ENCODE data around the gene ANXA2R. TPM values are rescaled to one million over a fixed set of nuclear protein-coding genes. Genes with fewer than 3 reads are reported as not detected.
A peak's percentile ranks its signal among the peaks of the same experiment; 100 is the strongest.

ANXA2R gene
- total and polyA plus RNA-seq, 9 of the 15 experiments (the other 6 are each of a cell fraction or from before 2014, with no cell fraction given): 2.1 to 4.8 (median 3.4) TPM

DNA sequence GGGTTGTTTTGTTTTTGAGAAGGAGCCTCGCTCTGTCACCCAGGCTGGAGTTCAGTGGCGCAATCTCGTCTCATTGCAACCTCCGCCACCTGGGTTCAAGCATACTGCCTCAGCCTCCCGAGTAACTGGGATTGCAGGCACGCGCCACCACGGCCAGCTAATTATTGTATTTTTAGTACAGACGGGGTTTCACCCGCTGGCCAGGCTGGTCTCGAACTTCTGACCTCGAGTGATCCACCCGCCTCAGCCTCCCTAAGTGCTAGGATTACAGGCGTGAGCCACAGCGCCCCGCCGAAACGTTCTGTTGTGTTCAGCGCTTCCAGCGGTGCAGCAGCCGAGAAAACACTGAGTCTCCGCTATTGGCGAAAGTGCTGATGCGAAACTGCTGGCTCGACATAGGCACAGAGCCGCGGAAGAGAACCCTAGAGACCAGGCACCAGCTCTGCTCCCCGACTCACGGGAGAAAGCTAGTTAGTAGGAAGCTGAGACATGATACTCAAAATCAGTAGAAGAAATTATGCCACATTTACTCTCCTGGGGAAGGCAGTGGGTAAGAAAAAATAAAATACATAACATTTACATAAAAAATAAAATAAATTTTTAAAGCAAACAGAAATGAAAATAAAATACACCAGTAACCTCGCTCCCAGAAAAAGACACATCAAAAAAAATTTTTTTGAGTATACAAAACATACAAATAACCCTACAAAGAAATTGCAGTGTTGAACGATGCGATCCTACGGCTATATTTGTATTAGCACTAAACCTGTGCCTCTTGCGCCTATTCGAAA lies 31.6 kb downstream of the ANXA2R start (continued):
- peak; percentile 45 for TF ChIP-seq TEAD4 (IDR thresholded peaks at IDR 0.05; ENCODE audit: low read length)
- no peak for TF ChIP-seq TEAD4 (CRISPR knock-in tag; IDR thresholded peaks at IDR 0.05; ENCODE audit: borderline replicate concordance)
- no peak for TF ChIP-seq MTF1 (CRISPR knock-in tag; IDR thresholded peaks at IDR 0.05; ENCODE audit: borderline replicate concordance)
- TF ChIP-seq CC2D1A (IDR thresholded peaks at IDR 0.05): peak; percentile 84
- TF ChIP-seq, protein P1, sequence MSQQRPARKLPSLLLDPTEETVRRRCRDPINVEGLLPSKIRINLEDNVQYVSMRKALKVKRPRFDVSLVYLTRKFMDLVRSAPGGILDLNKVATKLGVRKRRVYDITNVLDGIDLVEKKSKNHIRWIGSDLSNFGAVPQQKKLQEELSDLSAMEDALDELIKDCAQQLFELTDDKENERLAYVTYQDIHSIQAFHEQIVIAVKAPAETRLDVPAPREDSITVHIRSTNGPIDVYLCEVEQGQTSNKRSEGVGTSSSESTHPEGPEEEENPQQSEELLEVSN (IDR thresholded peaks at IDR 0.05; ENCODE audit: borderline replicate concordance in 1 of 2, extremely low read depth in 1 of 2, insufficient read depth in 1 of 2, insufficient read length in 1 of 2, low read depth in 1 of 2, low read length in 1 of 2, poor library complexity in 1 of 2, severe bottlenecking in 1 of 2): peak; percentile 67 to 75
- TF ChIP-seq, protein P2, sequence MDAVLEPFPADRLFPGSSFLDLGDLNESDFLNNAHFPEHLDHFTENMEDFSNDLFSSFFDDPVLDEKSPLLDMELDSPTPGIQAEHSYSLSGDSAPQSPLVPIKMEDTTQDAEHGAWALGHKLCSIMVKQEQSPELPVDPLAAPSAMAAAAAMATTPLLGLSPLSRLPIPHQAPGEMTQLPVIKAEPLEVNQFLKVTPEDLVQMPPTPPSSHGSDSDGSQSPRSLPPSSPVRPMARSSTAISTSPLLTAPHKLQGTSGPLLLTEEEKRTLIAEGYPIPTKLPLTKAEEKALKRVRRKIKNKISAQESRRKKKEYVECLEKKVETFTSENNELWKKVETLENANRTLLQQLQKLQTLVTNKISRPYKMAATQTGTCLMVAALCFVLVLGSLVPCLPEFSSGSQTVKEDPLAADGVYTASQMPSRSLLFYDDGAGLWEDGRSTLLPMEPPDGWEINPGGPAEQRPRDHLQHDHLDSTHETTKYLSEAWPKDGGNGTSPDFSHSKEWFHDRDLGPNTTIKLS (IDR thresholded peaks at IDR 0.05; ENCODE audit: borderline replicate concordance, low read depth): peak; percentile 61; the same call in 1 of the 2 replicates
- 0 out of 2 replicates have a peak, but pooled peaks have one; percentile 69 for TF ChIP-seq TARDBP (IDR thresholded peaks at IDR 0.05)
- TF ChIP-seq ZNF12 (CRISPR knock-in tag; IDR thresholded peaks at IDR 0.05): peak; percentile 88
- TF ChIP-seq KDM1A (IDR thresholded peaks at IDR 0.05): peak; percentile 85 to 94
- peak; percentile 51 for TF ChIP-seq NUFIP1 (IDR thresholded peaks at IDR 0.05; ENCODE audit: partially characterized antibody)
- TF ChIP-seq, protein P3, sequence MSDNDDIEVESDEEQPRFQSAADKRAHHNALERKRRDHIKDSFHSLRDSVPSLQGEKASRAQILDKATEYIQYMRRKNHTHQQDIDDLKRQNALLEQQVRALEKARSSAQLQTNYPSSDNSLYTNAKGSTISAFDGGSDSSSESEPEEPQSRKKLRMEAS (CRISPR knock-in tag; IDR thresholded peaks at IDR 0.05): peak; percentile 74; the same call in 1 of the 2 replicates
- TF ChIP-seq ZNF384 (IDR thresholded peaks at IDR 0.05; ENCODE audit: low read depth, low read length): peak; percentile 64
- peak; percentile 62; the same call in 1 of the 2 replicates for TF ChIP-seq RB1 (IDR thresholded peaks at IDR 0.05; ENCODE audit: low read depth)
- TF ChIP-seq, protein P4, sequence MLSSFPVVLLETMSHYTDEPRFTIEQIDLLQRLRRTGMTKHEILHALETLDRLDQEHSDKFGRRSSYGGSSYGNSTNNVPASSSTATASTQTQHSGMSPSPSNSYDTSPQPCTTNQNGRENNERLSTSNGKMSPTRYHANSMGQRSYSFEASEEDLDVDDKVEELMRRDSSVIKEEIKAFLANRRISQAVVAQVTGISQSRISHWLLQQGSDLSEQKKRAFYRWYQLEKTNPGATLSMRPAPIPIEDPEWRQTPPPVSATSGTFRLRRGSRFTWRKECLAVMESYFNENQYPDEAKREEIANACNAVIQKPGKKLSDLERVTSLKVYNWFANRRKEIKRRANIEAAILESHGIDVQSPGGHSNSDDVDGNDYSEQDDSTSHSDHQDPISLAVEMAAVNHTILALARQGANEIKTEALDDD (IDR thresholded peaks at IDR 0.05): peak; percentile 66; the same call in 1 of the 2 replicates
- TF ChIP-seq CTBP1 (IDR thresholded peaks at IDR 0.05; ENCODE audit: borderline replicate concordance): peak; percentile 72; the same call in 1 of the 2 replicates
- TF ChIP-seq MIER1 (IDR thresholded peaks at IDR 0.05; ENCODE audit: low read depth): 0 out of 2 replicates have a peak, but pooled peaks have one; percentile 13
- TF ChIP-seq ZNF764 (CRISPR knock-in tag; IDR thresholded peaks at IDR 0.05; ENCODE audit: low read depth): peak; percentile 70
- no peak for TF ChIP-seq TAF15 (IDR thresholded peaks at IDR 0.05; ENCODE audit: low read depth, low read length)
- peak; percentile 97 for TF ChIP-seq GTF2E2 (tag; IDR thresholded peaks at IDR 0.05)
- TF ChIP-seq CBX2 (IDR thresholded peaks at IDR 0.05; ENCODE audit: insufficient read depth, low read length, poor library complexity, severe bottlenecking): no peak
- peak; percentile 73 for TF ChIP-seq CEBPG (CRISPR knock-in tag; IDR thresholded peaks at IDR 0.05)
- peak; percentile 75 to 86 for TF ChIP-seq CEBPG (tag; conservative IDR thresholded peaks at IDR 0.05 in 1 of 2, IDR thresholded peaks at IDR 0.05 in 1 of 2)
- no peak for TF ChIP-seq MYBL2 (IDR thresholded peaks at IDR 0.05; ENCODE audit: low read depth)
- TF ChIP-seq MYBL2 (CRISPR knock-in tag; IDR thresholded peaks at IDR 0.05; ENCODE audit: borderline replicate concordance): no peak
- TF ChIP-seq CAMTA2 (CRISPR knock-in tag; conservative IDR thresholded peaks at IDR 0.05): 0 out of 2 replicates have a peak, but pooled peaks have one; percentile 64

All from K562 (cell line).